ENCODE data around the gene CARMIL1.

DNA sequence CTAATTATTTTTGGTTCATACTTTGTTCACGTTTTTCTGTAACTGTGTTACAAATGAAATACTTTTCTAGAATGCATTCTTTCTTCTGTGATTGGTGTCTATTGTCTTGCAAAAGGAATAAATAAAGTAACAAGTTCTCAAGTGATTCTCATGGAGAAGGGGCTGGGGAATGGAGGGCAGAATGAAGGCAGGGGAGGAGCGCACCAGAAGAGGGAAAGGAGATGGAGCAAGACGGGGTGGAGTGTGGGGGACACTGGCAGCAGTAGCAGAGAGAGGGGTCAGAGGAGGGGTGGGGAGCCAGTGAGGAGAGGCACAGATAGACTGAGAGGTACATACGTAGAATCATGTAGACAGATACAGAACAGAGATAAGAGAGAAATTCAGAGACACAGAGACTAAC lies 136.5 kb downstream of the CARMIL1 start:
- TF ChIP-seq, protein P1, sequence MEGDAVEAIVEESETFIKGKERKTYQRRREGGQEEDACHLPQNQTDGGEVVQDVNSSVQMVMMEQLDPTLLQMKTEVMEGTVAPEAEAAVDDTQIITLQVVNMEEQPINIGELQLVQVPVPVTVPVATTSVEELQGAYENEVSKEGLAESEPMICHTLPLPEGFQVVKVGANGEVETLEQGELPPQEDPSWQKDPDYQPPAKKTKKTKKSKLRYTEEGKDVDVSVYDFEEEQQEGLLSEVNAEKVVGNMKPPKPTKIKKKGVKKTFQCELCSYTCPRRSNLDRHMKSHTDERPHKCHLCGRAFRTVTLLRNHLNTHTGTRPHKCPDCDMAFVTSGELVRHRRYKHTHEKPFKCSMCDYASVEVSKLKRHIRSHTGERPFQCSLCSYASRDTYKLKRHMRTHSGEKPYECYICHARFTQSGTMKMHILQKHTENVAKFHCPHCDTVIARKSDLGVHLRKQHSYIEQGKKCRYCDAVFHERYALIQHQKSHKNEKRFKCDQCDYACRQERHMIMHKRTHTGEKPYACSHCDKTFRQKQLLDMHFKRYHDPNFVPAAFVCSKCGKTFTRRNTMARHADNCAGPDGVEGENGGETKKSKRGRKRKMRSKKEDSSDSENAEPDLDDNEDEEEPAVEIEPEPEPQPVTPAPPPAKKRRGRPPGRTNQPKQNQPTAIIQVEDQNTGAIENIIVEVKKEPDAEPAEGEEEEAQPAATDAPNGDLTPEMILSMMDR (IDR thresholded peaks at IDR 0.05), result no peak
- TF ChIP-seq POLR2A (IDR thresholded peaks at IDR 0.05), result no peak

All from heart left ventricle (tissue), 13 donors.